ENCODE measurements around the gene SLC2A13.
"Not testable (repeated sequence)": the region's sequence is repeated elsewhere in the genome, so short reads cannot be mapped to it uniquely, and the experiment has no call there.

The SLC2A13 gene

GRCh38 chr12:40054555-40055227 is 51.2 kb downstream of the SLC2A13 start:
- Histone ChIP-seq H3K36me3 (ENCODE audit: insufficient read depth, low read length) (no peaks in the 10 kb centered on the region), H3K27me3 (ENCODE audit: insufficient read depth, low read length, poor library complexity, severe bottlenecking) (no peaks in the 10 kb centered on the region), H3K9me3 (ENCODE audit: insufficient read depth, low read depth, low read length) (no peaks in the 10 kb centered on the region), H3K4me1 (ENCODE audit: insufficient read depth, low read length, poor library complexity, severe bottlenecking) (no peaks in the 10 kb centered on the region), H4K20me1 (ENCODE audit: insufficient read depth, low read length, poor library complexity, severe bottlenecking) (no peaks in the 10 kb centered on the region), H3K4me2 (ENCODE audit: low read depth, low read length, poor library complexity, severe bottlenecking) (no peak overlapping the region), H3K9ac (ENCODE audit: low read depth, low read length, poor library complexity, severe bottlenecking) (no peak overlapping the region), H3K79me2 (ENCODE audit: insufficient read depth, low read length) (no peaks in the 10 kb centered on the region; the same call in 1 of the 2 replicates), H2AFZ (ENCODE audit: low read length) (no peak overlapping the region), H3F3A (ENCODE audit: low read depth) (no peaks in the 10 kb centered on the region), H3K9me2 (replicated peaks; ENCODE audit: low read depth, low read length) (no peaks in the 10 kb centered on the region; the same call in 1 of the 2 replicates), H3K4me3 (ENCODE audit: low read length, poor library complexity, severe bottlenecking) (no peak overlapping the region)
- TF ChIP-seq CTCF (conservative IDR thresholded peaks at IDR 0.05; ENCODE audit: low read length) (no peak), EZH2phosphoT487 (IDR thresholded peaks at IDR 0.05; ENCODE audit: borderline replicate concordance) (no peak)

GRCh38 chr12:40049268-40049667 is 56.6 kb downstream of the SLC2A13 start:
- H3F3A ChIP-seq (ENCODE audit: low read depth) = no peaks in the 10 kb centered on the region
- no peaks in the 10 kb centered on the region for H4K20me1 ChIP-seq (ENCODE audit: insufficient read depth, low read length, poor library complexity, severe bottlenecking)
- no peak overlapping the region for H2AFZ ChIP-seq (ENCODE audit: low read length)
- H3K27me3 ChIP-seq (ENCODE audit: insufficient read depth, low read length, poor library complexity, severe bottlenecking) = no peaks in the 10 kb centered on the region
- H3K79me2 ChIP-seq (ENCODE audit: insufficient read depth, low read length) = no peaks in the 10 kb centered on the region
- H3K9me3 ChIP-seq (ENCODE audit: insufficient read depth, low read depth, low read length) = no peaks in the 10 kb centered on the region
- H3K9me2 ChIP-seq (replicated peaks; ENCODE audit: low read depth, low read length) = no peaks in the 10 kb centered on the region; the same call in 1 of the 2 replicates
- H3K4me3 ChIP-seq (ENCODE audit: low read length, poor library complexity, severe bottlenecking) = no peak overlapping the region
- no peak overlapping the region for H3K4me2 ChIP-seq (ENCODE audit: low read depth, low read length, poor library complexity, severe bottlenecking)
- no peaks in the 10 kb centered on the region for H3K4me1 ChIP-seq (ENCODE audit: insufficient read depth, low read length, poor library complexity, severe bottlenecking)
- H3K36me3 ChIP-seq (ENCODE audit: insufficient read depth, low read length) = peaks cover 6% of the 10 kb centered on the region; the same call in 1 of the 2 replicates
- no peak overlapping the region for H3K9ac ChIP-seq (ENCODE audit: low read depth, low read length, poor library complexity, severe bottlenecking)
- TF ChIP-seq EZH2phosphoT487 (IDR thresholded peaks at IDR 0.05; ENCODE audit: borderline replicate concordance) = no peak
- TF ChIP-seq CTCF (conservative IDR thresholded peaks at IDR 0.05; ENCODE audit: low read length) = no peak

- H3K9ac ChIP-seq (ENCODE audit: low read depth, low read length, poor library complexity, severe bottlenecking); H3K4me3 ChIP-seq (ENCODE audit: low read length, poor library complexity, severe bottlenecking); H3K4me1 ChIP-seq (ENCODE audit: insufficient read depth, low read length, poor library complexity, severe bottlenecking); H3K36me3 ChIP-seq (ENCODE audit: insufficient read depth, low read length); H4K20me1 ChIP-seq (ENCODE audit: insufficient read depth, low read length, poor library complexity, severe bottlenecking); H3F3A ChIP-seq (ENCODE audit: low read depth); H3K9me3 ChIP-seq (ENCODE audit: insufficient read depth, low read depth, low read length); H3K4me2 ChIP-seq (ENCODE audit: low read depth, low read length, poor library complexity, severe bottlenecking); H3K27me3 ChIP-seq (ENCODE audit: insufficient read depth, low read length, poor library complexity, severe bottlenecking); H3K9me2 ChIP-seq (replicated peaks; ENCODE audit: low read depth, low read length); H3K79me2 ChIP-seq (ENCODE audit: insufficient read depth, low read length); H2AFZ ChIP-seq (ENCODE audit: low read length): not testable (repeated sequence)
These were observed 58.9 kb downstream of the SLC2A13 start for GRCh38 chr12:40047002-40047401.

GRCh38 chr12:40045656-40046055 is 60.2 kb downstream of the SLC2A13 start:
- Histone ChIP-seq H3K27me3 (ENCODE audit: insufficient read depth, low read length, poor library complexity, severe bottlenecking) (no peaks in the 10 kb centered on the region), H3K36me3 (ENCODE audit: insufficient read depth, low read length) (peaks cover 6% of the 10 kb centered on the region; the same call in 1 of the 2 replicates), H3K4me3 (ENCODE audit: low read length, poor library complexity, severe bottlenecking) (no peak overlapping the region), H3K9me3 (ENCODE audit: insufficient read depth, low read depth, low read length) (no peaks in the 10 kb centered on the region), H3K9me2 (replicated peaks; ENCODE audit: low read depth, low read length) (no peaks in the 10 kb centered on the region), H3K79me2 (ENCODE audit: insufficient read depth, low read length) (no peaks in the 10 kb centered on the region), H2AFZ (ENCODE audit: low read length) (no peak overlapping the region), H3K4me1 (ENCODE audit: insufficient read depth, low read length, poor library complexity, severe bottlenecking) (no peaks in the 10 kb centered on the region), H3K4me2 (ENCODE audit: low read depth, low read length, poor library complexity, severe bottlenecking) (no peak overlapping the region), H4K20me1 (ENCODE audit: insufficient read depth, low read length, poor library complexity, severe bottlenecking) (no peaks in the 10 kb centered on the region), H3K9ac (ENCODE audit: low read depth, low read length, poor library complexity, severe bottlenecking) (no peak overlapping the region), H3F3A (ENCODE audit: low read depth) (no peaks in the 10 kb centered on the region)
- TF ChIP-seq EZH2phosphoT487 (IDR thresholded peaks at IDR 0.05; ENCODE audit: borderline replicate concordance) = no peak
- no peak for TF ChIP-seq CTCF (conservative IDR thresholded peaks at IDR 0.05; ENCODE audit: low read length)
